HFF-Myc (cell line): ENCODE measurements around the gene SESN3.
"Not testable (repeated sequence)": the region's sequence is repeated elsewhere in the genome, so short reads cannot be mapped to it uniquely, and the experiment has no call there.

Experiments
- DNase-seq: peaks from one replicate; pipeline ENCODE4 v3.0.0-alpha.2; 2011; ENCODE audit warnings: low read depth; ENCODE audit errors: extremely low read depth
- H3K4me3 ChIP-seq: replicated peaks from 2 replicates; pipeline ENCODE4 v1.5.1; 2011; ENCODE audit warnings: low read depth, mild to moderate bottlenecking, control low read depth, low read length
- CTCF ChIP-seq: IDR thresholded peaks from 2 replicates; pipeline ENCODE4 v1.5.1; 2012; ENCODE audit warnings: mild to moderate bottlenecking, low read depth, low read length, control low read depth; ENCODE audit errors: missing control alignments

SESN3 gene

GRCh38 chr11:95230810-95231126, 234 bp downstream of the SESN3 start:
- peak overlapping the region; percentile 44 for H3K4me3 ChIP-seq
- no peak for TF ChIP-seq CTCF
- DNase-seq, result no peak

- H3K4me3 ChIP-seq, result peak overlapping the region; percentile 44
- no peak for DNase-seq
- TF ChIP-seq CTCF, result no peak
Measured at GRCh38 chr11:95229993-95230809, 801 bp downstream of the SESN3 start.

- no peak for TF ChIP-seq CTCF
- H3K4me3 ChIP-seq, result peak overlapping the region; percentile 44
- DNase-seq, result no peak
Measured at GRCh38 chr11:95229199-95229992, 1.6 kb downstream of the SESN3 start.

GRCh38 chr11:95228081-95228749, 2.8 kb downstream of the SESN3 start:
- TF ChIP-seq CTCF, result no peak
- H3K4me3 ChIP-seq, result no peak overlapping the region
- no peak for DNase-seq

GRCh38 chr11:95227060-95227459, 3.9 kb downstream of the SESN3 start:
- not testable (repeated sequence) for H3K4me3 ChIP-seq, DNase-seq

- no peak for DNase-seq
- TF ChIP-seq CTCF, result no peak
- H3K4me3 ChIP-seq, result no peak overlapping the region
Measured at GRCh38 chr11:95222817-95223216, 8.2 kb downstream of the SESN3 start.

GRCh38 chr11:95219599-95219998, 11.4 kb downstream of the SESN3 start:
- TF ChIP-seq CTCF, result no peak
- DNase-seq, result no peak
- no peak overlapping the region for H3K4me3 ChIP-seq
